SH-SY5Y (cell line): ENCODE results near the gene SENP1.

Experiments used
- GATA2 ChIP-seq: IDR thresholded peaks from 2 replicates; pipeline ENCODE4 v1.6.1; 2011; ENCODE audit warnings: mild to moderate bottlenecking, low read depth, low read length
- GATA3 ChIP-seq: IDR thresholded peaks from 2 replicates; pipeline ENCODE4 v1.6.1; 2011; ENCODE audit warnings: low read depth, mild to moderate bottlenecking, low read length, moderate library complexity

SENP1 gene

GRCh38 chr12:48080285-48080684 is 25.6 kb downstream of the SENP1 start:
- no peak for TF ChIP-seq GATA3
- TF ChIP-seq GATA2, result no peak

DNA sequence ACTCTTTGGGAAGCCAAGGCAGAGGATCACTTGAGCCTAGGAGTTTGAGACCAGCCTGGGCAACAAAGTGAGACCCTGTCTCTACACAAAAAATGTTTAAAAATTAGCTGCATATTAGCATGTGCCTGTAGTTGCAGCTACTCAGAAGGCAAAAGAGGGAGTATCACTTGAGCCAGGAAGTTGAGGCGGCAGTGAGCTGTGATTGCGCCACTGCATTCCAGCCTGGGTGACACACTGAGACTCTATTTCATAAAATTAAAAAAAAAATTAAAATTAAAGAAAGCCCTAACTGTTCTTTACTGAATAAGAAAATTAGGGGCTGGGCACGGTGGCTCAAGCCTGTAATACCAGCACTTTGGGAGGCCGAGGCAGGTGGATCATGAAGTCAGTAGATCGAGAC is 27.0 kb downstream of the SENP1 start:
- TF ChIP-seq GATA2 (no peak), GATA3 (no peak)

GRCh38 chr12:48077111-48077510 is 28.8 kb downstream of the SENP1 start:
- TF ChIP-seq GATA2 (no peak), GATA3 (no peak)

GRCh38 chr12:48075832-48076231 is 30.0 kb downstream of the SENP1 start:
- TF ChIP-seq GATA2, result no peak
- no peak for TF ChIP-seq GATA3

DNA sequence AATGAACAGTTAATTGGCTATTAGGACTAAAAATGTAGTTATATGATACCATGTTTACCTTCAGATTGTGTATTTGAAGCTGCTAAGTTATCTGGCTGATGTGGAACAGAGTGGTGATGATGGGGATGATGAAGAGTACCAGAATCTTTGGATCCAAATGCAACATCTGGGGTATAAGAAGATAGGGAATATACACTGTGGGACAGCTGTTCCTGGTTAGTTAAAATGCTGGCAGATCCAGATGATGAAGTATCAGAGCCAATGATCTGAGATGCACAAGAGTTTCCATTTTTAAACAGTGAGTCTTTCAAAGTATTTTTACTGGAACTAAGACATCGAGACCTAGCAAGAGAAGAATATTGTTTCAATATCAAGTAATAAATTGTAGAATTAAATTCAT is 31.6 kb downstream of the SENP1 start:
- no peak for TF ChIP-seq GATA2
- TF ChIP-seq GATA3, result no peak

- no peak for TF ChIP-seq GATA2
- no peak for TF ChIP-seq GATA3
These were observed 33.6 kb downstream of the SENP1 start for GRCh38 chr12:48072266-48072665.

DNA sequence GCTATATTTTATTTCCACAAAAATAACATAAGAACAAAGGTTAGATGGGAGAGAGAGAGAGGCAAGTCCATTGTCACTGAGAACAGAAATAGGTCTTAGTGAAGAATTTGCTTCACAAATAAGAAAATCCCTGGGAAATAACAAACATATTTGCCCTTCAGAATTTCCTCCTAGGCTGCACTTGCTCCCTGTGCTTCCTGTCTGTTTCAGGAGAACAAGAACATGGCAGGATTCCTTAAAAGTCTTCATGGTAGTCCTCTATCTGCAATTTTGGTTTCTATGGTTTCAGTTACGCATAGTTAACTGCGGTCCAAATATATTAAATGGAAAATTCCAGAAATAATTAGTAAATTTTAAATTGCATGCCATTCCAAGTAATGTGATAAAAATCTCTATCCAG is 34.1 kb downstream of the SENP1 start:
- no peak for TF ChIP-seq GATA3
- no peak for TF ChIP-seq GATA2

DNA sequence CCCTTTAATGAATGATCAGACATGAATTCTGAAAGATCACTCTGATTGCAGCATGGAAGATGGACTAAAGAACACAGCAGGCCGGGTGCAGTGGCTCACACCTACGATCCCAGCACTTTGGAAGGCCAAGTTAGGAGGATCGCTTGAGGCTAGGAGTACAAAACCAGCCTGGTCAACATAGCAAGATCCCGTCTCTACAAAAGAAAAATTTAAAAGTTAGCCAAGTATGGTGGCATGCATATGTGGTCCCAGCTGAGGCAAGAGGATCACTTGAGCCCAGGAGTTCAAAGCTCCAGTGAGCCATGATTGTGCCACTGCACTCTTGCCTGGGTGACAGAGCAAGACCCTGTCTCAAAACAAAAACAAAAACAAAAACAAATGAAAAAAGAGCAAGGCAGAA is 35.1 kb downstream of the SENP1 start:
- TF ChIP-seq GATA3 (no peak), GATA2 (no peak)

DNA sequence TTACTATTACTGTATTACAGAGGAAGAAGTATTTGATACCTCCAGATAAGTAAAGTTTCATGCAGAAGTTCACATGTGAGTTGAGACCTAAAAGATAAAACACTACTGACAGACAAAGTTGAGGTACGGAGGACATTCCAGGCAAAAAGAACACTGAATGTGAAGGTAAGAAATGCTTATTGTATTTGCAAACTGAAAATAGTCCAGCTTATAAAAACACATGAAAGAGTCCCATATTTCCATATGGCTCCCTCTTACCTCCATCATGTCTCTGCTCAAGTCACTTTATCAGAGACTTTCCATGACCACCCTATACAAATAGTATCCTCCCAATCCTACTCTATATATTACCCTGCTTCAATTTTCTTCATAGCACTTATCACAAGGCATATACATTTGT is 35.8 kb downstream of the SENP1 start:
- no peak for TF ChIP-seq GATA3
- TF ChIP-seq GATA2, result no peak

DNA sequence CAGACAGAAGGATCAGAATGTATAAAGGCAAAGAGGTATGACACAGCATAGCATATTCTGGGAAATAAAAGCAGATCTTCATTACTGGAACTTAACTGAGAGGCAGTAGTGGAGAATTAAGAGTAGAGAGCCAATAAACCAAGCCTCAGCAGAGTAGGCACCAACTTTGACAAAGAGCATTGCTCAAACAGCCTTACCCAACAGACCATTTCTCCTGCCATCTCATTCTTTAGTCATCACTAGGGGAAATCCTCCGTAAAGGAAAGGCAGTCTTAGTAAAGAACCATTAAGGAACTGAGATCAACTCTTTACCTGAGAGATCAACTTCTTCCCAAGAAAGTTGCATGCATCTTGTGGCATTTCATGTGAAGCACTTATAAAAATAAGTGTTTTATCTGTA is 36.6 kb downstream of the SENP1 start:
- TF ChIP-seq GATA3 (no peak), GATA2 (no peak)

- TF ChIP-seq GATA2 (no peak), GATA3 (no peak)
These were observed 37.4 kb downstream of the SENP1 start for GRCh38 chr12:48068457-48068856.

DNA sequence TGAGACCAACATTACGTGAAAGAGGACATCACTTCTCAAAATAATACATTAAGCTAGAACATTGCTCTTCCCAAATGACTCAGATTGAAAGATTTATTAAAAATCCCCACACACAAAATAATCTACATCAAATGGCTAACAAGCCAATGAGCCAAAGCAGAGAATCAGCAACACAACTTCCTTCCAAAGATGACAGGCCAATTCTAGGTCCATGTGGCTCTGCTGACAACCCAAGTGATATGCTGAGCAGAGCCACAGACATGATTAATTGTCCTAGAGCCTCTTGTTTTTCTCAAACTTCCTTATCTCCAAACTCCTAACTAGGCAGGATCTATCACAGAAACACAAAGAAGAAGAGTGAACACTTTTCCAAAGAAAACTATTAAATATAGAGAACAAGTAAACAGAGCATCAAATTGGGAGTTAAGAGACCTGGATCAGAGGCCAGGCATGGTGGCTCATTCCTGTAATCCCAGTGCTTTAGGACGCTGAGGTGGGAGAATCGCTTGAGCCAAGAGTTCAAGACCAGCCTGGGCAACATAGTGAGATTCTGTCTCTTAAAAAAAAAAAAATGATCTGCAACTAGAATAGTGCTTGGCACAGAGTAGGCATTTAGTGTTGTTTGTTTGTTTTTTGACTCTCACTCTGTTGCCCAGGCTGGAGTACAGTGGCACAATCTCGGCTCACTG is 38.5 kb downstream of the SENP1 start:
- TF ChIP-seq GATA2, result no peak

GRCh38 chr12:48065041-48065440 is 40.8 kb downstream of the SENP1 start:
- TF ChIP-seq GATA2 (no peak), GATA3 (no peak)

- TF ChIP-seq GATA2 (no peak), GATA3 (no peak)
These were observed 42.3 kb downstream of the SENP1 start for GRCh38 chr12:48063530-48063929.

GRCh38 chr12:48061938-48062719 is 43.8 kb downstream of the SENP1 start:
- TF ChIP-seq GATA2 (no peak), GATA3 (no peak)

DNA sequence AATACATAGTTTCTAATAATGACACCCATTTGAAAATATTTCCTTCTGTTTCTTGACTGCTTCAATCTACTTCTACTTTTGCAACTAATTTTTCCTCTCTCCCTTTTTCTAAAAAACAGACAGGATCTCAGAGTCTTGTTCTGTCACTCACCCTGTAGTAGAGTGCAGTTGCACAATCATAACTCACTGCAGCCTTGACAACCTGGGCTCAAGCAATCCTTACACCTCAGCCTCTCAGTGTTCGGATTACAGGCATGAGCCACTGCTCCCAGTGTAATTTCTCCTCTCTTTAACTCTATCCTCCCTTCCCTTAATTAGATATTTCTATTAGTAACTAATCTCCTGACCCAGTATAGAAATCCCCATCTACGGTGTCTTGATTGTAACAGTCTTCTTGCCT is 45.4 kb downstream of the SENP1 start:
- TF ChIP-seq GATA2, result no peak
- TF ChIP-seq GATA3, result no peak
